Erythroblast (primary cell): ENCODE measurements around the gene FN1.

Experiments used
- GATA1 ChIP-seq: IDR thresholded peaks from 2 replicates; pipeline ENCODE4 v1.6.1; 2011; ENCODE audit warnings: low read depth, mild to moderate bottlenecking, control low read depth, low read length, moderate library complexity
- POLR2A ChIP-seq: IDR thresholded peaks from 2 replicates; pipeline ENCODE4 v1.6.1; 2011; ENCODE audit warnings: mild to moderate bottlenecking, low read length

DNA sequence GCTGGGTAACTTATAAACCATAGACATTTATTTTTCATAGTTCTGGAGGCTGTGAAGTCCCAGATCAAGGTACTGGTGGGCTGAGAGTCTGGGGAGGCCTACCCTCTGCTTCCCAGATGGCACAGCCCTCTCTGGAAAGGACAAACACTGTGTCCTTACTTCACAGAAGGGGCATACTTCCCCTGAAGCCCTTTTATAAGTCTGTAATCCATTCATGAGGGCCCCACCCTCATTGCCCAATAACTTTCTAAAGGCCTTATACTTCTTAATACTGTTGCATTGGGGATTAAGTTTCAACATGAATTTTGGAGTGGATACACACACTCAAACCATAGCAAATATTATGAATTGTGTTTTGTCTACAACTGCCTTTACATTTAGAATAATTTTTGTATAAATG lies 88.0 kb downstream of the FN1 start:
- no peak for TF ChIP-seq POLR2A
- TF ChIP-seq GATA1, result no peak
